ENCODE measurements around the gene RNF144A.

The RNF144A gene

GRCh38 chr2:6909431-6910385, 7.5 kb upstream of the RNF144A start:
- peak; percentile 59 to 63 for ATAC-seq

- no peak for ATAC-seq
These were observed 5.5 kb upstream of the RNF144A start for GRCh38 chr2:6911721-6912120.

GRCh38 chr2:6913415-6914157, 3.6 kb upstream of the RNF144A start:
- peak; percentile 44 to 51 for ATAC-seq

- no peak for ATAC-seq
These were observed 2.4 kb upstream of the RNF144A start for GRCh38 chr2:6914828-6915227.

GRCh38 chr2:6915399-6915798, 1.8 kb upstream of the RNF144A start:
- no peak for ATAC-seq

- ATAC-seq: no peak
These were observed 988 bp upstream of the RNF144A start for GRCh38 chr2:6916224-6916623.

- no peak for ATAC-seq
These were observed 509 bp upstream of the RNF144A start for GRCh38 chr2:6916736-6917070.

GRCh38 chr2:6917761-6918421, 679 bp downstream of the RNF144A start:
- peak; percentile 11 to 14 for ATAC-seq

GRCh38 chr2:6919901-6920742, 2.9 kb downstream of the RNF144A start:
- no peak for ATAC-seq

- ATAC-seq: no peak
These were observed 3.5 kb downstream of the RNF144A start for GRCh38 chr2:6920743-6921064.

- ATAC-seq: no peak
These were observed 4.2 kb downstream of the RNF144A start for GRCh38 chr2:6921321-6921922.

- ATAC-seq: no peak
These were observed 5.0 kb downstream of the RNF144A start for GRCh38 chr2:6922201-6922656.

GRCh38 chr2:6923319-6923718, 6.1 kb downstream of the RNF144A start:
- ATAC-seq: no peak

- no peak for ATAC-seq
These were observed 7.1 kb downstream of the RNF144A start for GRCh38 chr2:6924101-6924923.

- ATAC-seq: no peak
These were observed 7.8 kb downstream of the RNF144A start for GRCh38 chr2:6924924-6925409.

GRCh38 chr2:6926071-6926732, 9.0 kb downstream of the RNF144A start:
- ATAC-seq: no peak

GRCh38 chr2:6927186-6927585, 10.0 kb downstream of the RNF144A start:
- no peak for ATAC-seq

GRCh38 chr2:6927753-6928152, 10.5 kb downstream of the RNF144A start:
- ATAC-seq: no peak

- no peak for ATAC-seq
These were observed 11.2 kb downstream of the RNF144A start for GRCh38 chr2:6928452-6928851.

- no peak for ATAC-seq
These were observed 12.1 kb downstream of the RNF144A start for GRCh38 chr2:6929196-6929819.

Measured in activated CD4-positive, CD25-positive, alpha-beta regulatory T cell treated with anti-CD3 and anti-CD28 coated beads, Interleukin-2, amount 50 U/mL, for 24 hours (primary cell).